IMR-90 (cell line): ENCODE data around the gene TRIM75. TPM values are rescaled to one million over a fixed set of nuclear protein-coding genes. Genes with fewer than 3 reads are reported as not detected.

Source experiments
- ATAC-seq: fragments of 200-7000 bp; cut with Tn5 transposase; 2 replicates; pipeline ENCODE4 v1.9.1; 2020; ENCODE audit warnings: low read depth, mild to moderate bottlenecking, moderate library complexity
- BruUV-seq: library from RNA; stranded (reverse); fragments of 400-500 nt; replicated peaks from 2 replicates; lab custom pipeline; 2021; lab: Mats Ljungman, UMichigan
- CTCF ChIA-PET: fragments of 300-600 bp; formaldehyde crosslinking; extraction: SDS; loops from one replicate; lab custom pipeline; 2021; ENCODE audit warnings: antibody characterized with exemption; lab: Yijun Ruan, JAX
- POLR2A ChIA-PET: fragments of 300-600 bp; sonication (Branson Sonifier 250); formaldehyde crosslinking; loops from one replicate; lab custom pipeline; 2022; ENCODE audit warnings: antibody characterized with exemption; ENCODE audit not compliant: unreplicated experiment; lab: Charles Lee
- DNase-seq: peaks from one replicate; pipeline ENCODE4 v3.0.0; 2013
- H2AFZ ChIP-seq: replicated peaks from 2 replicates; pipeline ENCODE3; 2013; ENCODE audit warnings: low read length, mild to moderate bottlenecking; ENCODE audit not compliant: poor library complexity
- H2AK5ac ChIP-seq: 2 replicates; pipeline ENCODE4 v1.6.1; 2013; ENCODE audit warnings: low read depth, low read length, inconsistent platforms
- H2AK9ac ChIP-seq: replicated peaks from 2 replicates; pipeline ENCODE3; 2013; ENCODE audit warnings: mild to moderate bottlenecking, low read depth, low read length, moderate library complexity; ENCODE audit not compliant: poor library complexity
- H2BK120ac ChIP-seq: 2 replicates; pipeline ENCODE4 v1.6.1; 2013; ENCODE audit warnings: low read depth, low read length, inconsistent platforms
- H2BK15ac ChIP-seq: 3 replicates; pipeline ENCODE4 v1.6.1; 2013; ENCODE audit warnings: low read depth, low read length, inconsistent platforms
- H2BK20ac ChIP-seq: 2 replicates; pipeline ENCODE4 v1.6.1; 2013; ENCODE audit warnings: low read depth, mild to moderate bottlenecking, inconsistent platforms, low read length, moderate library complexity
- H2BK5ac ChIP-seq: 2 replicates; pipeline ENCODE4 v1.6.1; 2013; ENCODE audit warnings: mild to moderate bottlenecking, low read depth, low read length, inconsistent platforms; ENCODE audit not compliant: poor library complexity, severe bottlenecking
- H3K14ac ChIP-seq: replicated peaks from 2 replicates; pipeline ENCODE4 v1.6.1; 2013; ENCODE audit warnings: low read depth, low read length, inconsistent platforms
- H3K18ac ChIP-seq: 2 replicates; pipeline ENCODE4 v1.6.1; 2013; ENCODE audit warnings: low read depth, low read length, control low read depth
- H3K23ac ChIP-seq: 2 replicates; pipeline ENCODE4 v1.6.1; 2013; ENCODE audit warnings: low read depth, low read length, inconsistent platforms
- H3K27ac ChIP-seq: 2 replicates; pipeline ENCODE4 v1.5.1; 2013; ENCODE audit warnings: mild to moderate bottlenecking, control low read depth, low read length; ENCODE audit not compliant: insufficient read depth
- H3K27me3 ChIP-seq: 2 replicates; pipeline ENCODE4 v1.6.1; 2013; ENCODE audit warnings: low read length; ENCODE audit not compliant: control insufficient read depth, insufficient read depth
- H3K36me3 ChIP-seq: 2 replicates; pipeline ENCODE4 v1.6.1; 2013; ENCODE audit warnings: low read length, mixed read lengths; ENCODE audit not compliant: control insufficient read depth, insufficient read depth
- H3K4ac ChIP-seq: 2 replicates; pipeline ENCODE4 v1.6.1; 2013; ENCODE audit warnings: low read depth, low read length, inconsistent platforms
- H3K4me1 ChIP-seq: 2 replicates; pipeline ENCODE4 v1.6.1; 2013; ENCODE audit warnings: low read length, mixed read lengths; ENCODE audit not compliant: control insufficient read depth, insufficient read depth
- H3K4me2 ChIP-seq: 2 replicates; pipeline ENCODE4 v1.6.1; 2013; ENCODE audit warnings: low read depth, mild to moderate bottlenecking, control low read depth, low read length, moderate library complexity
- H3K4me3 ChIP-seq: 2 replicates; pipeline ENCODE4 v1.5.1; 2013; ENCODE audit warnings: low read depth, mild to moderate bottlenecking, control low read depth, low read length, moderate library complexity; ENCODE audit not compliant: insufficient read depth
- H3K56ac ChIP-seq: 2 replicates; pipeline ENCODE4 v1.6.1; 2013; ENCODE audit warnings: low read length, inconsistent platforms; ENCODE audit not compliant: insufficient read depth; ENCODE audit errors: extremely low read depth
- H3K79me1 ChIP-seq, 2 experiments: 2 replicates each; pipeline ENCODE4 v1.6.1; 2013; ENCODE audit warnings: low read length in 2 of 2, inconsistent platforms in 1 of 2, low read depth in 1 of 2
- H3K9ac ChIP-seq: 2 replicates; pipeline ENCODE4 v1.6.1; 2013; ENCODE audit warnings: low read depth, low read length, control low read depth
- H3K9me1 ChIP-seq: 2 replicates; pipeline ENCODE4 v1.6.1; 2013; ENCODE audit warnings: low read length, inconsistent platforms; ENCODE audit not compliant: insufficient read depth
- H3K9me3 ChIP-seq: 2 replicates; pipeline ENCODE4 v1.6.1; 2013; ENCODE audit warnings: low read length; ENCODE audit not compliant: control insufficient read depth, insufficient read depth
- H4K20me1 ChIP-seq: 2 replicates; pipeline ENCODE4 v1.6.1; 2013; ENCODE audit warnings: low read length, inconsistent platforms; ENCODE audit not compliant: insufficient read depth
- H4K5ac ChIP-seq: 2 replicates; pipeline ENCODE4 v1.6.1; 2013; ENCODE audit warnings: mild to moderate bottlenecking, low read depth, low read length, control low read depth
- H4K8ac ChIP-seq, 2 experiments: 2 replicates each; pipeline ENCODE4 v1.6.1; 2013; ENCODE audit warnings: low read depth in 2 of 2, low read length in 2 of 2, control low read depth in 1 of 2, inconsistent platforms in 1 of 2
- H4K91ac ChIP-seq: 2 replicates; pipeline ENCODE4 v1.6.1; 2013; ENCODE audit warnings: low read depth, low read length, inconsistent platforms; ENCODE audit not compliant: insufficient read depth
- BHLHE40 ChIP-seq: fragments of 150-350 bp; IDR thresholded peaks from 2 replicates; pipeline ENCODE4 v1.6.1; 2016; ENCODE audit warnings: mild to moderate bottlenecking, low read depth, low read length
- CEBPB ChIP-seq: IDR thresholded peaks from 2 replicates; pipeline ENCODE4 v1.6.1; 2012; ENCODE audit warnings: low read depth, low read length, improper control_type of control experiment
- CHD1 ChIP-seq: IDR thresholded peaks from 2 replicates; pipeline ENCODE4 v1.6.1; 2012; ENCODE audit warnings: low read depth, low read length, improper control_type of control experiment
- FOS ChIP-seq: fragments of 150-350 bp; IDR thresholded peaks from 2 replicates; pipeline ENCODE4 v1.6.1; 2016; ENCODE audit warnings: low read depth, low read length
- MAFK ChIP-seq: IDR thresholded peaks from 2 replicates; pipeline ENCODE4 v1.6.1; 2012; ENCODE audit warnings: low read depth, low read length, improper control_type of control experiment
- MAZ ChIP-seq: IDR thresholded peaks from 2 replicates; pipeline ENCODE4 v1.6.1; 2012; ENCODE audit warnings: low read depth, mild to moderate bottlenecking, low read length, improper control_type of control experiment, moderate library complexity, borderline replicate concordance
- MXI1 ChIP-seq: IDR thresholded peaks from 2 replicates; pipeline ENCODE4 v1.6.1; 2012; ENCODE audit warnings: low read depth, mild to moderate bottlenecking, low read length, moderate library complexity, borderline replicate concordance
- NFE2L2 ChIP-seq: fragments of 150-350 bp; IDR thresholded peaks from 2 replicates; pipeline ENCODE4 v1.6.1; 2016; ENCODE audit warnings: low read depth, mild to moderate bottlenecking, low read length
- POLR2A ChIP-seq: IDR thresholded peaks from 2 replicates; pipeline ENCODE4 v1.6.1; 2012; ENCODE audit warnings: mild to moderate bottlenecking, low read depth, low read length
- RAD21 ChIP-seq: IDR thresholded peaks from 2 replicates; pipeline ENCODE4 v1.6.1; 2012; ENCODE audit warnings: low read length, improper control_type of control experiment
- RCOR1 ChIP-seq: IDR thresholded peaks from 2 replicates; pipeline ENCODE4 v1.6.1; 2012; ENCODE audit warnings: mild to moderate bottlenecking, low read length, improper control_type of control experiment; ENCODE audit not compliant: insufficient replicate concordance
- RFX5 ChIP-seq: IDR thresholded peaks from 2 replicates; pipeline ENCODE4 v1.8.0; 2012; ENCODE audit warnings: low read depth, mild to moderate bottlenecking, low read length, moderate library complexity
- SMC3 ChIP-seq: fragments of 150-350 bp; IDR thresholded peaks from 2 replicates; pipeline ENCODE4 v1.6.1; 2016; ENCODE audit warnings: low read depth, mild to moderate bottlenecking, antibody characterized with exemption, low read length, moderate library complexity
- USF2 ChIP-seq: fragments of 150-350 bp; IDR thresholded peaks from 2 replicates; pipeline ENCODE4 v1.6.1; 2017; ENCODE audit warnings: mild to moderate bottlenecking, antibody characterized with exemption, low read length, low read depth
- WGBS, 2 experiments: methylation state at CpG; one replicate each; pipeline versions ENCODE4 v1.1.5 to v1.1.7; 2013; ENCODE audit warnings: missing lambda C conversion rate in 2 of 2; ENCODE audit not compliant: insufficient read length in 1 of 2; ENCODE audit errors: extremely low coverage in 2 of 2; 5-methylcytosine and 5-hydroxymethylcytosine counted together
- dilution Hi-C: fragments of 300-500 bp; cut with HindIII; formaldehyde crosslinking; loops from one replicate; pipeline ENCODE4 v1.14.3; 2018; ENCODE audit warnings: low sequenced_read_pairs; ENCODE audit not compliant: unreplicated experiment
- in situ Hi-C: fragments of 300-500 bp; cut with MboI; formaldehyde crosslinking; loops from 3 replicates; pipeline ENCODE4 v1.14.3; 2019; ENCODE audit warnings: low sequenced_read_pairs, inconsistent platforms, mixed read lengths
- intact Hi-C: fragments of 100-400 bp; cut with micrococcal nuclease; formaldehyde crosslinking; loops from 2 replicates; pipeline ENCODE4 v1.10.0; 2022
- polyA plus RNA-seq, 3 experiments: library from polyadenylated mRNA; depleted of rRNA; stranded (reverse); fragments of >200 nt; gene quantifications; 2 replicates each; pipeline ENCODE4 v1.2.3, GENCODE V29; 2012; ENCODE audit warnings: low replicate concordance in 1 of 3
- total RNA-seq: library from RNA; depleted of rRNA; stranded (reverse); fragments of >200 nt; gene quantifications from 2 replicates; pipeline ENCODE4 v1.2.3, GENCODE V29; 2012
- TF ChIP-seq, protein P1 (sequence below): fragments of 150-350 bp; IDR thresholded peaks from 2 replicates; pipeline ENCODE4 v1.6.1; 2016; ENCODE audit warnings: low read depth, mild to moderate bottlenecking, low read length, moderate library complexity, borderline replicate concordance
- TF ChIP-seq, protein P2 (sequence below): conservative IDR thresholded peaks from 2 replicates; pipeline ENCODE4 v1.5.1; 2012; ENCODE audit warnings: mild to moderate bottlenecking, low read depth, low read length, improper control_type of control experiment

TRIM75 gene
- total and polyA plus RNA-seq, 2 of the 4 experiments (the other 2 are of a cell fraction), result not detected

DNA sequence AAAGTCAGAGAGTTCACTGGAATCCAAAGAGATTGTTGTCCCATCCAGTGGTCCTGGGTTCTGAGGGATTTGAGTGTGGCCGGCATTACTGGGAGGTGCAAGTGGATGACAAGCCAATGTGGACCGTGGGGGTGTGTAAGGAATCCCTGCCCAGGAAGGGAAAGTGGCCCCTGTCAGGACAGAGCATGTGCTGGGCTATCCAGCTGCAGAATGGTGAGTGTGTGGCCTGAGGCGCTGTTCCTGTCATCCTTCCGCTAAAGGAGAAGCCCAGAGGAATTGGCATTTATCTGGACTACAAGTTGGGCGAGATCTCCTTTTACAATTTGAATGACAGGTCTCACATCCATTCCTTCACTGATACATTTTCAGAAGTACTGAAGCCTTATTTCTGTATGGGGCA lies 42.3 kb upstream of the TRIM75 start:
- Histone ChIP-seq H4K20me1 (no peaks in the 10 kb centered on the region), H2AK9ac (no peak overlapping the region), H3K23ac (no peak overlapping the region), H4K91ac (no peak overlapping the region), H4K5ac (no peak overlapping the region), H3K9me3 (no peaks in the 10 kb centered on the region), H3K18ac (no peak overlapping the region), H2BK20ac (no peak overlapping the region), H3K79me1 (no peaks in the 10 kb centered on the region), H2AFZ (no peak overlapping the region), H3K27ac (no peak overlapping the region), H3K27me3 (no peaks in the 10 kb centered on the region), H3K4me2 (no peak overlapping the region), H2BK15ac (no peak overlapping the region), H4K8ac (no peak overlapping the region), H3K14ac (no peak overlapping the region), H3K4me1 (no peaks in the 10 kb centered on the region), H3K9me1 (no peaks in the 10 kb centered on the region), H3K56ac (no peak overlapping the region), H3K9ac (no peak overlapping the region), H2AK5ac (no peak overlapping the region), H2BK5ac (no peak overlapping the region), H3K4me3 (no peak overlapping the region), H3K36me3 (no peaks in the 10 kb centered on the region), H2BK120ac (no peak overlapping the region), H3K4ac (no peak overlapping the region)
- intact Hi-C loops (no loop called here), in situ Hi-C loops (no loop called here), dilution Hi-C loops (no loop called here)
- DNase-seq (no peak), ATAC-seq (no peak)
- POLR2A ChIA-PET, result no interaction called here
- WGBS, 2 experiments, result 56% methylated on average over 2 of the region's 5 CpGs; no CpG with 5 or more reads in 1 of the 2 experiments
- TF ChIP-seq, protein P1, sequence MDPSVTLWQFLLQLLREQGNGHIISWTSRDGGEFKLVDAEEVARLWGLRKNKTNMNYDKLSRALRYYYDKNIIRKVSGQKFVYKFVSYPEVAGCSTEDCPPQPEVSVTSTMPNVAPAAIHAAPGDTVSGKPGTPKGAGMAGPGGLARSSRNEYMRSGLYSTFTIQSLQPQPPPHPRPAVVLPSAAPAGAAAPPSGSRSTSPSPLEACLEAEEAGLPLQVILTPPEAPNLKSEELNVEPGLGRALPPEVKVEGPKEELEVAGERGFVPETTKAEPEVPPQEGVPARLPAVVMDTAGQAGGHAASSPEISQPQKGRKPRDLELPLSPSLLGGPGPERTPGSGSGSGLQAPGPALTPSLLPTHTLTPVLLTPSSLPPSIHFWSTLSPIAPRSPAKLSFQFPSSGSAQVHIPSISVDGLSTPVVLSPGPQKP, result no peak
- TF ChIP-seq MAZ, result no peak
- TF ChIP-seq BHLHE40, result no peak
- TF ChIP-seq CEBPB, result no peak
- no peak for TF ChIP-seq RAD21
- TF ChIP-seq RFX5, result no peak
- no peak for TF ChIP-seq SMC3
- no peak for TF ChIP-seq RCOR1
- no peak for TF ChIP-seq NFE2L2
- no peak for TF ChIP-seq POLR2A
- TF ChIP-seq MAFK, result no peak
- TF ChIP-seq, protein P2, sequence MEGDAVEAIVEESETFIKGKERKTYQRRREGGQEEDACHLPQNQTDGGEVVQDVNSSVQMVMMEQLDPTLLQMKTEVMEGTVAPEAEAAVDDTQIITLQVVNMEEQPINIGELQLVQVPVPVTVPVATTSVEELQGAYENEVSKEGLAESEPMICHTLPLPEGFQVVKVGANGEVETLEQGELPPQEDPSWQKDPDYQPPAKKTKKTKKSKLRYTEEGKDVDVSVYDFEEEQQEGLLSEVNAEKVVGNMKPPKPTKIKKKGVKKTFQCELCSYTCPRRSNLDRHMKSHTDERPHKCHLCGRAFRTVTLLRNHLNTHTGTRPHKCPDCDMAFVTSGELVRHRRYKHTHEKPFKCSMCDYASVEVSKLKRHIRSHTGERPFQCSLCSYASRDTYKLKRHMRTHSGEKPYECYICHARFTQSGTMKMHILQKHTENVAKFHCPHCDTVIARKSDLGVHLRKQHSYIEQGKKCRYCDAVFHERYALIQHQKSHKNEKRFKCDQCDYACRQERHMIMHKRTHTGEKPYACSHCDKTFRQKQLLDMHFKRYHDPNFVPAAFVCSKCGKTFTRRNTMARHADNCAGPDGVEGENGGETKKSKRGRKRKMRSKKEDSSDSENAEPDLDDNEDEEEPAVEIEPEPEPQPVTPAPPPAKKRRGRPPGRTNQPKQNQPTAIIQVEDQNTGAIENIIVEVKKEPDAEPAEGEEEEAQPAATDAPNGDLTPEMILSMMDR, result no peak
- TF ChIP-seq CHD1, result no peak
- TF ChIP-seq MXI1, result no peak
- TF ChIP-seq USF2, result no peak
- no peak for TF ChIP-seq FOS
- BruUV-seq, result no TSS peak
- CTCF ChIA-PET, result no interaction called here
